Measurements from ENCODE around the gene RANBP3.
"Not testable (repeated sequence)": the region's sequence is repeated elsewhere in the genome, so short reads cannot be mapped to it uniquely, and the experiment has no call there.

The RANBP3 gene

DNA sequence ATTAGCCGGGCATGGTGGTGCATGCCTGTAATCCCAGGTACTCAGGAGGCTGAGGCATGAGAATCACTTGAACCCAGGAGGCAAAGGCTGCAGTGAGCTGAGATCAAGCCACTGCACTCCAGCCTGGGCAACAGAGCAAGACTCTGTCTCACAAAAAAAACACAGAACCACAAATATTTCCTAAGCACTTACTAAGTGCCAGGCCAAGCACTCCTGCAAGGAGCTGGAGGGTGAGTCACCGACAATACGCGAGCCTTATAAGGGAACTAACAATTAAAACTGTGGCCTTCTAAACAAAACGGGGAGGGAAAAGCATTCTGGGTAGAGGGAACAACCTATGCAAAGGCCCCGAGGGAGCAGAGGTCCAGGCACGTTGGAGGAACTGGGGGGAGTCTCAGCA is 103.4 kb downstream of the RANBP3 start:
- not testable (repeated sequence) for H3K4me3 ChIP-seq, H3K27ac ChIP-seq

DNA sequence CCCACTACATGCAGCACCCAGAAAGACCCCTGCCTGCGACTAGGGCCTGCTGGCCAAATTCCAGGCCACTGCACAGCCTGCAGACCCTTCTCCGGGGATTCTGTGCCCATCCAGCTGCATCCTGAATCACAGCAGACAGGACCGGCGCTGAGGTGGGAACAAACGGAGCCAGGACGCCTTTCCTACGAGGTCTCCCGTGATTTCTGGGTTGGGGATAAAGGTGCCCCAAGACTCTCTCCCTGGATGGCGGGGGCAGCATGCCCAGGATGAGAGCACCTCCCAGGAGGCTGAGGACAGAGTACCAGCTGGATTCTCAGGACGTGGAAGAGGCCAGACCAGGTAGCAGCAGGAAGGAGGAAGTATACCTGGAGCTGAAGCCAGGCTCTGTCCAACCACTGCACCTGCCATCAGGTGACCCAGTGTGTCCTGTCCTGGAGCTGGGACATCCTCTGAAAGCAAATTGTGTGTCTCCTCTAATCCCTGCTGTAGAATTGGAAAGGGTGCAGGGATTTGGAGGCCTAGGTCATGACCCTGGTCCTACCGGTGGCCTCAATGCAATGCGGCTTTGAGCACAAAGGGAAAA is 104.2 kb downstream of the RANBP3 start:
- H3K27ac ChIP-seq = no peak overlapping the region

DNA sequence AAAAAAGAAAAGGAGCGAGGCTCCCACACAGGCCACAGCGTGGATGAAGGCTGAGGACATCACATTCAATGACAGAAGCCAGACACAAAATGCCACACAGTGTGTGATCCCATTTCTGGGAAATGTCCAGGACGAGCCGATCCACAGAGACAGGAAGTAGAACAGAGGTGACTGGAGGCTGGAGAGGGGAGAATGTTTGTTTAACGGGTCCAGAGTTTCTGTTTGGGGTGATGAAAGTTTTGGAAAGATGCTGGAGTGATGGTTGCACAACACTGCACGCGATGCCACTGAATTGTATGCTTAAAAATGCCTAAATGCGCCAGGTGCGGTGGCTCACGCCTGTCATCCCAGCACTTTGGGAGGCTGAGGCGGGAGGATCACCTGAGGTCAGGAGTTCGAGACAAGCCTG is 107.0 kb downstream of the RANBP3 start:
- Histone ChIP-seq H3K27ac (no peak overlapping the region), H3K4me3 (no peak overlapping the region)

More for the DNA sequence above, 104.2 kb downstream of the RANBP3 start:
- H3K4me3 ChIP-seq = no peak overlapping the region

DNA sequence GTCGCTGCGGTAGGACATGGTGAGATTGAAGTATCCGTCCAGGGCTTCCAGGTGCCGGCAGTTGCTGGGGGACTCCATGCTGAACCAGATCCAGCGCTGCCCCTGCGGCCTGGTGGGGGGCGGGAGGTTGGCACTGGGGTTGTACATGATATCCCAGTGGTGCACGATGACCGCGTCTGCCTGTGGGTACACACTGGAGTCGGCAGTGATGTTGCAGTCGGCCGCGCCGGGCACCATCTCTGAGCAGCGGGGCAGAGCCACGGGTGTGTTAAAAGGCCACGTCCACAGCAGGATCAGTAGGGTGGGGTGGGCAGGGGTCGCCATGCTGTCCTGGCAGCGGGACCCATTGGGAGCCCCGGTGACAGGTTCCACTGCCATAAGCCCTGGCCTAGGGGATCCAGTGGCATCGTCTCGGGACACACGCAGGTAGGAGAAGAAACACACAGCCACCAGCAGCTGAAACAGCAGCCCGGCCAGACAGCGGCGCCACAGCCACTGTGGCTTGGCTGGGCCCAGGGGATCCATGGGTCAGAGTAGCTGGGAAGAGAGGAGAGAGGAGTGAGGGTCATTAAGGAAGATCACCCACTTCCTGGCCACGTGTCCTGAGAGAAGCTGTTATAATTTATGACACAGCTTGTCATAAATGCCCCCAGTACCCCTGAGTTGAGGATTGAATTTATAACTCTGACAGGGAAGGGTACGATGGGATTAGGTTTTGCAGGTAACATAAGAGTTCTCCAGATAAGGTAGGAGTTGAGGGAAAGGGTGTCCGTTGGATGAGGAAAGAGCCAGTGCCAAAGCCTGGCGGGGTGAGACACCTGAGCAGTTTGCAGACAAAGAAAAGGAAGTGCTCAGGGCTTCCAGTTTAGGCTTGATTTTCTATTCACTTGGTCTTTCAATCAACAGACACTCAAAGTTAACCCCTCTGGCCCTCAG is 110.5 kb downstream of the RANBP3 start:
- H3K4me3 ChIP-seq = no peak overlapping the region

More for the DNA sequence above, 110.5 kb downstream of the RANBP3 start:
- H3K27ac ChIP-seq = no peak overlapping the region

Data from skin epidermis (tissue), 12 donors.